8988T (cell line): ENCODE results near the gene RBMX.
A peak's percentile ranks its signal among the peaks of the same experiment; 100 is the strongest.
"Not testable (repeated sequence)": the region's sequence is repeated elsewhere in the genome, so short reads cannot be mapped to it uniquely, and the experiment has no call there.

Experiments used
- DNase-seq: peaks from one replicate; pipeline ENCODE4 v3.0.0; 2011

RBMX gene

DNA sequence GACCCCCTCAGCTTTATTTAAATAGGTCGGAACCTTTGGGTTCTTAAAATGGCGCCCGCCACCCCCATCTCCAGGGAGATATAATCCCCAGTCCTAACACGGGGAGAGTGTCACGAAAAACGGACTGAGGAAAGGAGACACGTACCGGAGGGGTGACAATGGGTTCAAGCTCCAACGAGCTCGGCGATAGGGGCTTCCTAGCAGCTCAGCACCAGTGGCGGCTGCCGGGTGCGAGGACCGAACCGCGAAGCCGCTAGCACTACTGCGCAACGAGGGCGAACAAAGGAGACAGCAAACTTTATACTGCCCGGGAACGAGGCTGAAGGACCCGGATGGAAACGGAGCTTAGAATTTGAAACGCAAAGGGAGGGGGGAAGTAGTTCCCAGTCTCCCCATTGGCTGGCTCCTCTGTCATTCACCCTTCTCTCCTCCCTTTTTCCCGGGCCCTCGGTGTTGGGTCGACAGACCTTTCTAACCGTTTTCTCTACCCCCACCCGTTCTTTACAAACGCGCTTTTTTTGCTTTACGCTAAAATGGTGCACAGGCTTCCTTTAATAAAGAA is at the start of gene RBMX:
TSS of gene RBMX (minus strand) at position 274 of the 562 bp plus-strand sequence. CDS start 1,298 bp downstream, outside the sequence.
- peak; percentile 26 for DNase-seq

DNA sequence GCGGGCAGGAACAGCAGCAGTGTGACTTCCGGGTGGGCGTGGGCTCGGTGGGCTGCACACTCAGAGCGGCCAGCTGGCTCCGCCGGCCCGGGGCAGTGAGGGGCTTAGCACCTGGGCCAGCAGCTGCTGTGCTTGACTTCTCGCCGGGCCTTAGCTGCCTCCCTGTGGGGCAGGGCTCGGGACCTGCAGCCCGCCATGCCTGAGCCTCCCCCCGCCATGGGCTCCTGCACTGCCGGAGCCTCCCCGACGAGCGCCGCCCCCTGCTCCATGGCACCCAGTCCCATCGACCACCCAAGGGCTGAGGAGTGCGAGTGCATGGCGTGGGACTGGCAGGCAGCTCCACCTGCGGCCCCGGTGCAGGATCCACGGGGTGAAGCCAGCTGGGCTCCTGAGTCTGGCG is 40.9 kb upstream of the RBMX start:
- not testable (repeated sequence) for DNase-seq

DNA sequence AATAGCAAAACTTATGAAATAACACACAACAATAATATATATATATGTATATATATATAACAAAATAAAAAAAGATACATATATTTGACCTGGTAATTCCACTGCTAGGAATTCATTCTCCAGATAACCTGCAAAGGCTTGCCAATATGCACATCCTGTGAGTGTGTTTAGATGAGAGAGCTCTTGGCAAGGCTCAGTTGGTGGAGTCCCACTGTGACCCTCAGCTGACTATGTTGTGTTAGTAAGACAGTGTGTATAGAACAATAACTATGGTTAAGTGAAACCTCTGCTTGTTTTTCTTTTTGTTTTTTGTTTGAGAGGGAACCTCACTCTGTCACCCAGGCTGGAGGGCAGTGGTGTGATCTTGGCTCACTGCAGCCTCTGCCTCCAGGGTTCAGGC is 39.5 kb upstream of the RBMX start:
- no peak for DNase-seq

DNA sequence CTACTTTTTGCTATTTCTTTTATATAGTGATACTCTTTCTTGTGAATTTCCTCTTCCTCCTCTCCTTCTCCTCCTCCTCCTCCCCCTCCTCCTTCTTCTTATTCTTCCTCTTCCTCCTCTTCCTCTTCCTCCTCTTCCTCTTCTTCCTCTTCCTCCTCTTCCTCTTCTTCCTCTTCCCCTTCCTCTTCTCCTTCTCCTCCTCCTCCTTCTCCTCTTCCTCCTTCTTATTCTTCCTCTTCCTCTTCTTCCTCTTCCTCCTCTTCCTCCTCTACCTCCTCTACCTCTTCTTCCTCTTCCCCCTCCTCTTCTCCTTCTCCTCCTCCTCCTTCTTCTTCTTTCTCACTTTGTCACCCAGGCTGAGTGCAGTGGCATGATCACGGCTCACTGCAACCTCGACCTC is 36.3 kb upstream of the RBMX start:
- DNase-seq, result no peak

DNA sequence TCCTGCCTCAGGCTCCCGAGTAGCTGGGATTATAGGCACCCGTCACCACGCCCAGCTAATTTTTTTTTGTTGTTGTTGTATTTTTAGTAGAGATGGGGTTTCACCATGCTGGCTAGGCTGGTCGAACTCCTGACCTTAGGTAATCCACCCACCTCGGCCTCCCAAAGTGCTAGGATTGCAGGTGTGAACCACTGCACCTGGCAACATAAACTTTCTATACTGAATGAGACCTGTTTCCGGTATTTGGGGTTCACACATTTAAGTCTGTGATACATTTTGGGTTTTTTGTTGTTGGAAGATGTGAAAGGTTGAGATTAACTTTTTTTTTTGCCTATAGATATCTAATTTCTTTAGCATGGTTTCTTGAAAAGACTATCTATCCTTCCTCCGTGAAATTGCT is 31.1 kb upstream of the RBMX start:
- not testable (repeated sequence) for DNase-seq

DNA sequence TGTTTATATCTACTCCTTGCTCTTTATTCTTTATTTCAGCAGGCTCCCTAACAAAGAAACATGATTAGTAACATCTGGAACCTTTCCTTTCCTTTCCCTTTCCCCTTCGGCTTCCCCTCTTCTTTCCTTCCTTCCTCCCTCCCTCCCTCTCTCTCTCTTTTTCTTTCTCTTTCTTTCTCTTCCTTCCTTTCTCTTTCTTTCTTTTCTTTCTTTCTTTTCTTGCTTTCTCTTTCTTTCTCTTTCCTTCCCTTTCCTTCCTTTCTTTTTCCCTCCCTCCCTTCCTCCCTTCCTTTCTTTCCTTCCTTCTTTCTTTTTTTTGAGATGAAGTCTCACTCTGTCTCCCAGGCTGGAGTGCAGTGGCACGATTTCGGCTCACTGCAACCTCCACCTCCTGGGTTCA is 30.7 kb upstream of the RBMX start:
- DNase-seq, result no peak

DNA sequence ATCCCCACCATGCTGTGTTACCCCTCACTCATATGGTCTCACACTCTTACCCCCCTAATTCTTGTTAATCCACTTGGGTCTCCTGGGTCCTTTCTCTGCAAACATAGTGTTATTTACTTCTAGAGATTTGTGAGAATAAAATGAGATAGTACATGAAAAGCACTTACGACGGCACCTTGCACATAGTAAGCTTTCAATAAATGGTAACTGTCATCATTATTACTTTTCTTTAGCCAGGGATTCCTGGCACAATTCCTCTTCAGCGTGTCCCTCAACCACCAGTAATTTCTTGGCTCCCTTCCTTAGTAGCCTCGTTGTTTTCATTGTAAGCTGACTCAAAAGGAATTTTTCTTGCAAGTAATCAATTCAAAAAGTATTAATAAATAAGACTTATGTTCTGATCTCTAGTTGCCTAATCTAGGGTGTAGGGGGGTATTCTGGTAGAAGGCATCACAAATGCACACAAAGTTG is 30.1 kb upstream of the RBMX start:
- no peak for DNase-seq

DNA sequence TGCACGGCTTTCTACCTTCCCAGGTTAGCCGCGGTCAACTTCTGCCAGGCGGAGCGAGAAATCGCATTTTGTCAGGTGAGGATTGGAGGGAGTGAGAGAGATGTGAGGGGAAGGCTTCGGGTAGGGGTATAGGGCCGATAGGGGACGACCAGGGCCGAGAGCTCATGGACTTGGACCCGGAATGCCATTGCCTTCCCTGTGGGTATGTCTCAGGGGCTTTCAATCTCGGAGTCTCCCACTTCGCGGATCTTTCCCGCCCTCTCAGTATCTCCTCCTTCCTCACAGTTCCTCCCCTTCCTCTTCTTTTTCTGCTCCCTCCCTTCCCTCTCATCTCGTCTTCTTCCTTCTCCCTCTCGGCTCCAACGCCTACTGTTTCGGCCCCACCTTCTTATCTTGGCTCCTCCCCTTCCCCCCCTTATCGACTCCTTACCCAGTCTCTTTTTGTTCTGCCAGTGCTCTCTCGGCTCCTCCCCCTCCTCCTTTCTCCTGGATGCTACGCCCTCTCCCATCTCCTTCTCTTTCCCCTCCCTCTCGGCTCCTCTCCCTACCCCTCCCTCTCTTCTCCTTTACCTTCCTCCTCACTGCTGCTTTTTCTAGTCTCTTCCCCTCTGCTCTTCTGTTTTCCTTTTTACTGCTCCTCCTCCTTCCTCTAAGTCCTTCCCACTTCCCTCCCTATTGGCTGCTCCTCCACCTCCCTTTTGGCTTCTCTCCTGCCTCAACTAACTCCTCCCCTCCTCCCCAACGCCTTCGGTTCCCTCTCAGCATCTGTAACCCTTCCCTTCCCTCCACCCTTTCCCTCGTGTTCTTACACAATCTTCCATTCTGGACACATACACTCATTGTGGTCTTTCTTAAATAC is 29.4 kb upstream of the RBMX start:
- DNase-seq, result peak; percentile 25

DNA sequence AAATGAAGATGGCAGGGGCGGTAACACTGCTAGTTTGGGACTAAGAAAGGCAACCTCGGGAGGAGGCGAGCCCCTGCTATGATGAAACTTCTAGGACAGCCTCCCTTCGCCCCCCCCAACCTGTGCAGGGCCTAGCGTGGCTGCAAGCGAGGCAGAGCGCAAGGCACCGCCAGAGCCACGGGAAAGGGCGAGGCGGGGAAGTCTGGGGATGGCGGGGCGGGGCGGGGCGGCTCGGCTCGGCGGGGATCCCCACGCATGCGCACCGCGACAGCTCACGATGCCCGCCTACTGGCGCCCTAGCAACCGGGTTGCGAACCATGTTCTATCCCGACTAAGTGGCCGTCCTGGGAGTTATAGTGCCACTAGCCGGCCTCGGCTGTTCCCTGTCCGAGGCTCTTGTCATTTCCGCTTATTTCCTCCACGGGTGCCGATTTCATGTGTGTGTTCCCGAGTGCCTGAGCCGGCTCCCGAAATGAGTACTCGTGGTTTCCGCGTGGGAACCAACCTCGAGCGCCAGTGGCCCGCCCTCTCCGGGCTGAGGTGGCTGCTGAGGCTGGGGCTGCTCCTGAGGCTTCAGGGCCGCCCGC is 28.7 kb upstream of the RBMX start:
- peak; percentile 49 for DNase-seq

DNA sequence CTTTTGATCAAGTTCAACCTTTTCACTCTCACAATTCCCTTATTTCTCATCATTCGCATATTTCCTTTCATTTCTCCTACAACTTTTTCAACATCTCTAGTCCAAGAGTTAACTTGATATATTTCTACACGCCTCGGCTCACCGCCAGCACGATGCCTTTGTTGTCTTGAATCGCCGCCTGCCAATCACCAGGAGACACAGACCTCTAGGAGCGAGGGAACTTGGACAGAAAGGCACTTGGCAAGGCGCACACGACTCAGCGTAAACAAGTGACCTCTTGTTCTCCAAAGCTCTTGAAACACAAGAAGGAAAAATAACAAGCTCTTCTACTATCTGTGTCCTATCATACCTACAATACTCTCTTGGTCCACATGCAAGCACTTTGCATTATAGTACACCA is 27.1 kb upstream of the RBMX start:
- no peak for DNase-seq

DNA sequence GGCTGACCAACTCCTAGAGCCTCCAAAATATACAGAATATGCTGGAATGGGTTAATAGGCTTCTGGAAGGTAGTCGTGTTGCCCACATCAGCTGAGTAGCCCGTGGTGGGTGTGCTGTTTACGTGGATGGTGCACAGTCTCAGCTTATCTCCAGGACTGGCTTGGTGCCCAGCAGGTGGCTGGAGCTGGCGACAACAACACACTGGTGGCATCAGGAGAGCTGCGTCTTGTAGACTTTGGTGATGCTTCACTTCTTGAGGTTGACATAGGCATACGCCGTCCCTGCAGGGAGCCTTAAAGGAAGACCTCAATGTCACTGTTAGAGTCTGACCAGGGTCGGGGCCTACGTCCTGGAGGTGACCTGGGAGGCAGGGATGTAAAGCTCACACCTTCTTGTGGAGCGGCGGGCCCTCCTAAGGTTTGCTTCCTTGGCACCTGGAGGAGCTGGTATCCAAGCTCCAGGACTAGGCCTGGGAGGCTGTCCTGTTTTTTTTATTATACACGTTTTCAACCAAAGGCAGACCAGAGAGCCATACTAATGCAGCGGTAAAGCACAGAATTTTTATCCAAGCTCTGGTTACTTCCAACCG is 26.5 kb upstream of the RBMX start:
- no peak for DNase-seq

DNA sequence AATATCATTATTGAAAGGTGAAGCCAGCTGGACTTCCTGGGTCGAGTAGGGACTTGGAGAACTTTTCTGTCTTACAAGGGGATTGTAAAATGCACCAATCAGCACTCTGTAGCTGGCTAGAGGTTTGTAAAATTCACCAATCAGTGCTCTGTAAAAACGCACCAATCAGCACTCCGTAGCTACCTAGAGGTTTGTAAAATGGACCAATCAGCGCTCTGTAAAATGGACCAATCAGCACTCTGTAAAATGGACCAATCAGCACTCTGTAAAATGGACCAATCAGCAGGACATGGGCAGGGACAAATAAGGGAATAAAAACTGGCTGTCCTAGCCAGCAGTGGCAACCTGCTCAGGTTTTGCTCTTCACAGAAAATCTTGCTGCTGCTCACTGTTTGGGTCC is 23.5 kb upstream of the RBMX start:
- not testable (repeated sequence) for DNase-seq

DNA sequence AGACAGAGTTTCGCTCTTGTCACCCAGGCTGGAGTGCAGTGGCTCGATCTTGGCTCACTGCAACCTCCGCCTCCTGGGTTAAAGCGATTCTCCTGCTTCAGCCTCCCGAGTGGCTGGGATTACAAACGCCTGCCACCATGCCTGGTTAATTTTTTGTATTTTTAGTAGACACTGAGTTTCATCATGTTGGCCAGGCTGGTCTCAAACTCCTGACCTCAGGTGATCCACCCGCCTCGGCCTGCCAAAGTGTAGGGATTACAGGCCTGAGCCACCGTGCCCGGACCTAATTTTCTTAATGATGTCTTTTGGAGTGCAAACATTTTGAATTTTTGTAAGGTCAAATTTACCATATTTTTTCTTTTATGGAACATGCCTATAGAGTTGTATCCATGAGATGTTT is 19.5 kb upstream of the RBMX start:
- DNase-seq, result not testable (repeated sequence)

DNA sequence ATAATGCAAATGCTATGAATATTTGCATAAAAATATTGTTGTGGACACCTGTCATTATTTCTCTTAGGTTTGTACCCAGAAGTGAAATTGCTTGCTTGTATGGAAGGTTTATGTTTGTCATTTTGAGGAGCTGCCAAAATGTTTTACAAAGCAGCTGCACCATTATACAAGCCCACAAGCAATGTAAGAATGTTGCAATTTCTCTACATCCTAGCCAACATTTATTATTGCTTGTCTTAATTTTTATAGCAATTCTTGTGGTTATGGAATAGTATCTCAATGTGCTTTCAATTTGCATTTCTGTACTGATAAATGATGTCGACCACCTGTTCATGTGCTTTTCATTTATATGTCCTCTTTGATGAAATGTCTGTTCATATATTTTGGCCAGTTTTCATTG is 18.7 kb upstream of the RBMX start:
- DNase-seq, result no peak

DNA sequence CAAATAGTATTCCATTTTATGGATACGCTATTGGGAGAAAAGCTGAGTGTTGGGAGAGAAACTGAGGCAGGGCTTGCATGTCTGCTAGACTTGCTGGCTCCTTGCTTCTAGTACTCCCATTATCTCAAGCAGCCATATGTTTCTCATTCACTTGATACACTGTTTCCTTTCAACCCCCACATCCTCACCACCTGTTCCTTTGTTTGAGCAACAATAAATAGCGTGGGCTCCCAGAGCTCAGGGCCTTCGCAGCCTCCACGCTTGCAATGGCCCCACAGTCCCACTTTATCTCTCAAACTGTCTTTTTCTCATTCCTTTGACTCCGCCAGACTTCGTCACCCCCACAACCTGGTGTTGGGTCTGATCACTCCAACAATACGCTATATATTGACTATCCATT is 18.2 kb upstream of the RBMX start:
- DNase-seq, result not testable (repeated sequence)

DNA sequence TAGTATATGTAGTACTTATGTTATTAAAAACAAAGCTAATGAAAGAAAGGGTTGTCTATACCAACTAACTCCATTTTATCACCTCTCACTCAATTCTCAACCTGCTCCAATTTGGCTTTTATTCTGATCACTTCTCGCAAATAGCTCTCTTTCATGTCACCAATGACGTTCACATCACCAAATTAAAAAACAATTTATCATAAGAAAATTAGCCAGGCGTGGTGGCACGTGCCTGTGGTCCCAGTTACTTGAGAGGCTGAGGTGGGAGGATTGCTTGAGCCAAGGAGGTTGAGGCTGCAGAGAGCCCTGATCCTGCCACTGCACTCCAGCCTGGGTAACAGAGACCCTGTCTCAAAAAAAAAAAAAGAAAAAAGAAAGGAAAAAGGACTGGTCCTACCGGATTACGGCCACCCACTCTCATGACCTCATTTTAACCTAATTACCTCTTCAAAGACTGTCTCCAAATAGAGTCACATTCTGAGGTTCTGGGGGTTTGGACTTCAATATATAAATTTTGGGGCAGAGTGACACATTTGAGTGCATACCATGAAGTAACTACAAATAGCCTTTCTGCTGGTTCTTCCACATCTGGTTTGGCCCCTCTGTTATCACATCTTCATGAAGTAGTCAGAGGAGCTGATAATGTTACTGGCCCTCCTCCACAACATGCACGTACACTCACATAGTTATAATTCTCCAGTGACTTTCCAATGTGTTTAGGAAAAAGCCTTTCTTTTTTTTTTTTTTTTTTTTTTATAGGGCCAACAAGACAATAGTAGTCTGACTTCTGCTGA is 15.8 kb upstream of the RBMX start:
- DNase-seq, result no peak

DNA sequence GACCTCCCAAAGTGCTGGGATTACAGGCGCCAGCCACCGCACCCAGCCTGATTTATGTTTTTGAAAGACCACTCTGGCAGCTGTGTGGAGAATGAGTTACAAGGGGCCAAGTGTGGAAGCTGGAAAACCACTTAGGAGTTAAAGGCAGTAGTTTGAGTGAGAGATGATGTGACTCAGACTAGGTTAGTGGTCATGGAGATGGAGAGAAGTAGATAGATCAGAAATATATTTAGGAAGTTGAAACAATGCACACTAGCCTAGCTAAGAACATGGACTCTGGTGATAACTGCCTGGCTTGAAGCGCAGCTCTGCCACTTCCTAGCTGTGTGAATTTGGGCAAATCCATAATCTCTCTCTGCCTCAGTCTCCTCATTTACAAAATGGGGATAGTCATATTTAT is 11.9 kb upstream of the RBMX start:
- DNase-seq, result no peak

DNA sequence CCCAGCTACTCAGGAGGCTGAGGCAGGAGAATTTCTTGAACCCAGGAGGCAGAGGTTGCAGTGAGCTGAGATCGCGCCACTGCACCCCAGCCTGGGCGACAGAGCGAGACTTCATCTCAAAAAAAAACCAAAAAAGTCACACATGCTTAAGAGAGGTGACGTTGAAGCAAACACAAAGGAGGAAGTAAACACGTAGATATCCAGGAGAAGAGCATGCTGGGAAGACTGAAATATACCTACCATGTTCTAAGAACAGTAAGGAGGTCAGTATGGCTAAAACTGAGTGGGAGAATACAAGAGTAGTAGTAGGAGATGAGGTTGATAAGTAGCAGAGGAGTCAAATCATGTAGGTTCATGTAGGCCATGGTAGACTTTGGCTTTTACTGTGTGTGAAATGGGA is 10.1 kb upstream of the RBMX start:
- not testable (repeated sequence) for DNase-seq

DNA sequence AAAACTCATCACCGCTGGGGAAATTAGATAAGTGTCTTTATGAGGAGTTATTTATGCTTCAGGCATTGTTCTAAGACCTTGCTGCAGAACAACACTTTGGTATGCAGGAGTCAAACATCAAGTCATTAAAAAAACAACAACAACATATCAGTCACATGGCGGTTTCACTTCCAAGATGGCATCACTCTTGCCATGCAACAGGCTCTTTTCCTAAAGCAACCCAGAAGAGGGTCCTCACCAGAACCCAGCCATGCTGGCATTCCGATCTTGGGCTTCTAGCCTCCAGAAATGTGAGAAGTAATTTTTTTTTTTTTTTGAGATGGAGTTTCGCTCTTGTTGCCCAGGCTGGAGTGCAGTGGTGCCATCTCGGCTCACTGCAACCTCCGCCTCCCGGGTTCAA is 8.7 kb upstream of the RBMX start:
- no peak for DNase-seq

DNA sequence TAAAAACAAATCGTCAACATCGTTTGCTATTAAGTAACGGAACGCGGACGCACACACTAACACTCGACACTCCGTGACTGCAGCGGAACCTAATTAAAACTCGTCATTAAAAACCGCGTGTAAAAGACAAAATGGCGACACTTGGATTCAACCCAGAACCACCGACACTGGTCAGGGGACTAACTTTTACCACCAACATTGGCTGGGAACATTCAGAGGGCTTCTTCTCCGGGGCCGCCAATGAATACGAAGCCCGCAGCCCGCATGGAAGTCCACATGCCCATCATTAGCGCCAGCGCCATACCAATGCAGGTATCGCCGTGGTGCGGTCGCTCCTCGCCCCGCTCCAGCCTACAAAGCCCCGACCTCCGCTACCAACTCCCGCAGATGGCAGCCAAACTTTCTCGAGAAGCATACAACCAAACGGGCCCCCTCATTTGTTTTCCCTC is 498 bp downstream of the RBMX start:
- DNase-seq, result no peak

DNA sequence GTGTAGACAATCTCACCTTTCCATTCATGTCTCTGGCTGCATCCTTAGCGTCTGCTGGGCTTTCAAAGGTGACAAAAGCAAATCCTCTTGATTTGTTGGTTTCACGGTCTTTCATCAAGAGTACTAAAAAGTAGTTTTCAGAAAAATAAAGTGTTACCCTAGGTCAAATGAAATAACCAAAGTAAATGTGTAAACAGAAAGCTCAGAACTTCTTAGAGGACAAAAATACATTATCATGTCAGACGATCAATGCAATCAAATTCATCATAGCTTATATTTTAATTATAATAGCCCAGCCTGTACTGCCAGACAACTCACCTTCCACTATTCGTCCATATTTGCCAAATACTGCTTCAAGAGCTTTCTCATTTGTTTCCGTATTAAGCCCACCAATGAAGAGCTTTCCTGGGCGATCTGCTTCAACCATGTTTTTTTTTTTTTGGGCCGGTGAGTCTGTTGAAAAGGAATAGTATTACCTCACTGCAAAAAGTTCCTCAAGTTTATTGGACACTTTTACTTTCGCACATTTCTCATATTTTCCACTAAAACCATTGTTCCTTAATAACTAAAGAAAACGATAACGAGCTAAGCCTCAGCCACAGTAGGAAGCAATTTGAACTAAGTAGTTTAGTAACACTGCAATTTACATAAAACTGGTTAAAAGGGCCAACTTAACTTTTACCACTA is 1.4 kb downstream of the RBMX start:
- no peak for DNase-seq

DNA sequence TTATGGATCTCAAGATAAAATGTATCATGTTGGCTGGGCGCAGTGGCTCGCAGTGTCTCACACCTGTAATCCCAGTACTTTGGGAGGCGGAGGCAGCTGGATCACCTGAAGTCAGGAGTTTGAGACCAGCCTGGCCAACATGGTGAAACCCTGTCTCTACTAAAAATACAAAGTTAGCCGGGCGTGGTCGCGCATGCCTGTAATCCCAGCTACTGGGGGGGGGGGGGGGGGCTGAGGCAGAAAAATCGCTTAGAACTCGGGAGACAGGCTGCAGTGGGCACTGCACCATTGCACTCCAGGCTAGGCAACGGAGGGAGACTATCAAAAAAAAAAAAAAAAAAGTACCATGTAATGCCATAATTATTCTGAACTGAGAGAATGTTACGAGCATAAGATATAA is 2.1 kb downstream of the RBMX start:
- DNase-seq, result no peak
